ENCODE results near the gene ACTR2.

GRCh38 chr2:65212115-65212514, 15.5 kb upstream of the ACTR2 start:
- no peak for TF ChIP-seq CTCF (conservative IDR thresholded peaks at IDR 0.05)
- no peak for TF ChIP-seq ZFX (IDR thresholded peaks at IDR 0.05)
